Activated CD4-positive, alpha-beta T cell treated with anti-CD3 and anti-CD28 coated beads, Interleukin-2, amount 50 U/mL, for 16 hours (primary cell): ENCODE measurements around the gene DNAJB12.
"Not testable (repeated sequence)": the region's sequence is repeated elsewhere in the genome, so short reads cannot be mapped to it uniquely, and the experiment has no call there.

Source experiments
- DNase-seq: peaks from one replicate; pipeline ENCODE4 v3.0.0-alpha.2; 2020

The DNAJB12 gene

DNA sequence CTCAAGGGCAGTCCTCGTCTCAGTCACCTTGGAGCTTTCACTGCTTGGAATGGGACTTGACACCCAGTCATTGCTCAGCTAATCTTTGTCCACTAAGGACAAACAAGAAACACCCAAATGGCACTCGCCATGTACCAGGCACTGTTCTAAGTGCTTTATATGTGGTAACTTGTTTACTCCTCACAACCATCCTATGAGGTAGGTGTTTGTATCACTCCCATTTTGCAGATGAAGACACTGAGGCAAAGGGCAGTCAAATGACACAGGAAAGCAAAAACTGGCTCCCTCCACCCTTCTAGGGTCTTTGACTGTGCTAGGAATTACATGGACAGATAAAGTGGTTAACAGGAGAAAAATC, 24.7 kb downstream of the DNAJB12 start:
- no peak for DNase-seq

DNA sequence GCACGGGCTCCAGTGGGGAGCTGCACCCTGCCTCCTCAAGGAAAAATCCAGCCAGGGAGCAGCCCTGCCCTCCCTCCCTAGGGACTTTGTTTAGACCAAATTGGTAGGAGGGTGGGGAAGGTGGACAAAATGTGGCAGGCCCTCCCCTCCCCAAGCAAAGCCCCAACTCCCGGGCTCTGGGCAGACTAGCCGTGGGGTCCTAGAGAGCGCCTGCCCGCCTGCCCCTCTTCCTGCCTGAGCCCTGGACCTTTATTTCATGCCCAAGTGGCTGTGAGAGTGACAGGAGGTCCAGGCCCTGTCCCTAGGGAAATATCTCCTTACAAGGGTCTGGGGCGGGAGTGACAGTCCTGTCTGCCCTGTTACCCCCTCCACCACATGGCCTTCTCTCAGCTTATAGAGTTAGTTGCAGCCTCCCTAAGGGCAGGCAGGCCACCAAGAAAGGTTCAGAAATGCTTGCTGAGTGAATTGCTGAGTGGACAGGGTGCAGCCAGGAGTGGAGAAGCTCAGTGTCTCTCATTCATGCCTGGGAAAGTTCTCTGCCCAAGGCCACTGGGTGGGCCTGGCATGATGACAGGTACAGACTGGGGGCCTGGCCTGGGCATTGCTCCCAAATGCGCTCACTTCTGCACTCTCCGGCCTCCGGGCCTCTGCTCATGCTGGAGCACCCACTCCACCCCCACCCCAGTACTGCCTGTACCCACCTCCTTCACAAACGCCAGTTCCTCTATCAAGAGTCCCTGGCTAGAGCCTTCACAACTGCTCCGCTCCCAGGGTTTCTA, 25.2 kb downstream of the DNAJB12 start:
- no peak for DNase-seq

DNA sequence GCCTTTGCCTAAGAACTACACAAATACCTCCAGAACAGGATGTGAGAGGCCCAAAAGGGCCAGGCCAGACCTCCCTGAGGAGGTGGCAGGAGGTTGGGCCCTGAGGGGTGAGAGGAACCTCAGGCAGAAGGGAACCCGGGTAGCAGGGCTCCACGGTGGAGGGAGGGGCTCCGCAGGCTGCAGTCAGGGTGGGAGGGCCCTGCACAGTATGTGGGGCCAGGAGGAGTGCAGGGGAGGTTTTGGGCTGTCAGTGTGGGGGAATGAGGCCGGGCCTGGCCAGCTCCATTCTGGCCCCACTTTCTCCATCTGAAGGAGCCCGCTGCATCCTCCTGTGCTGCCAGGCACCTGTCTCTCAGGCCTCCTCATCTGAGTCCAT, 25.9 kb downstream of the DNAJB12 start:
- peak; percentile 46 for DNase-seq

DNA sequence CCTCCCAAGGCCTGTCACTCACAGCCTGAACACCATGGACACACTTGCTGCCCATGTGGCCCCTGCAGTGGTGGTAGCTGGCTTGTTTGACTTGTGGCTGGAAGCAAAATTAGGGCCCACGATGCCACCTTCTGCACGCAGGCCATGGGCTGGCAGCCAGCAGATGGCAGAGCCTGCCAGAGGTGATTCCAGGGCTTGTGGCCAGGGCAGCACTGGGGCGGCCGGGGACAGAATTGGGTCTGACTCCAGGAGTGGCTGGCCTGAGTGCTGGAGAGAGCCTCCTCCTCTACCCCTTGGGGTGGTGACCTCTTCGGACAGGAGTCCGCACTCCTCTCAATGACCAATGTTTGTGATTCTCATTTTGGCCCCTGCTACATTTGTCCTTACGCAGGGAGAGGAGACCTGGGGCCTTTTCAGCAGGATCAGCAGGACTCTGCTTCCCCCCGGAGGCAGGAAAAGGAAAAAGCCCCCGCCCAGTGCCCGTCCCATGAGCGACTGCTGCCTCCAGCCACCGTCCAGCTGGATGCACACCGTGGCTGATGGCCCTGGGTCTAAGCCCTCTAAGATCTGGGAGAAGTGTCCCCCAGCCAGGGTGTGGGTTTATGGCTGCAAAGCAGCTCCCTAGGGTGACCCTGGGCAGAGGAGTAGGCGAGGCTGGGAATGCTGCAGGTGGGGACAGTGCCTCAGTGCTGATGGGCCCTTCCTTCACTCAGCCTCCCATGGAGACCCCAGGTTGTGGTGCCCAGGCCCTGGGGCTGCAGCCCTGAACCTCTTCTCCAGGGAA, 26.5 kb downstream of the DNAJB12 start:
- DNase-seq, result peak; percentile 46

DNA sequence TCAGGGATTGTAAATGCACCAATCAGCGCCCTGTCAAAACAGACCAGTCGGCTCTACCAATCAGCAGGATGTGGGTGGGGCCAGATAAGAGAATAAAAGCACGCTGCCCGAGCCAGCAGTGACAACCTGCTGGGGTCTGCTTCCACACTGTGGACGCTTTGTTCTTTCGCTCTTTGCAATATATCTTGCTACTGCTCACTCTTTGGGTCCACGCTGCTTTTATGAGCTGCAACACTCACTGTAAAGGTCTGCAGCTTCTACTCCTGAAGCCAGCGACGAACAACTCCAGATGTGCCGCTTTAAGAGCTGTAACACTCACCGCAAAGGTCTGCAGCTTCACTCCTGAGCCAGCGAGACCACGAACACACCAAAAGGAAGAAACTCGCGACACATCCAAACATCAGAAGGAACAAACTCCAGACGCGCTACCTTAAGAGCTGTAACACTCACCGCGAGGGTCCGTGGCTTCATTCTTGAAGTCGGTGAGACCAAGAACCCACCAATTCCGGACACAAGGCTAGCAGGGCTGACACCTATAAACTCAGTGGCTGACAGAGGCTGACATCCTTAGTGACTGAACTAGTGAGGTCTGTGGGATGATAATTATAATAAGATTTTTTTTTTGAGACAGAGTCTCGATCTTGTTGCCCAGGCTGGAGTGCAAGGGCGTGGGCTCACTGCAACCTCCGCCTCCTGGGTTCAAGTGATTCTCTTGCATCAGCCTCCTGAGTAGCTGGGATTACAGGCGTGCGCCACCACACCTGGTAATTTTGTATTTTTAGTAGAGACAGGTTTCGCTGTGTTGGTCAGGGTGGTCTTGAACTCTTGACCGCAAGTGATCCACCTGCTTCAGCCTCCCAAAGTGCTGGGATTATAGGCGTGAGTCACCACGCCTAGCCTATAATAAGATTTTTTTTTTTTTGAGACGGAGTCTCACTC, 27.8 kb downstream of the DNAJB12 start:
- peak; percentile 86 for DNase-seq

DNA sequence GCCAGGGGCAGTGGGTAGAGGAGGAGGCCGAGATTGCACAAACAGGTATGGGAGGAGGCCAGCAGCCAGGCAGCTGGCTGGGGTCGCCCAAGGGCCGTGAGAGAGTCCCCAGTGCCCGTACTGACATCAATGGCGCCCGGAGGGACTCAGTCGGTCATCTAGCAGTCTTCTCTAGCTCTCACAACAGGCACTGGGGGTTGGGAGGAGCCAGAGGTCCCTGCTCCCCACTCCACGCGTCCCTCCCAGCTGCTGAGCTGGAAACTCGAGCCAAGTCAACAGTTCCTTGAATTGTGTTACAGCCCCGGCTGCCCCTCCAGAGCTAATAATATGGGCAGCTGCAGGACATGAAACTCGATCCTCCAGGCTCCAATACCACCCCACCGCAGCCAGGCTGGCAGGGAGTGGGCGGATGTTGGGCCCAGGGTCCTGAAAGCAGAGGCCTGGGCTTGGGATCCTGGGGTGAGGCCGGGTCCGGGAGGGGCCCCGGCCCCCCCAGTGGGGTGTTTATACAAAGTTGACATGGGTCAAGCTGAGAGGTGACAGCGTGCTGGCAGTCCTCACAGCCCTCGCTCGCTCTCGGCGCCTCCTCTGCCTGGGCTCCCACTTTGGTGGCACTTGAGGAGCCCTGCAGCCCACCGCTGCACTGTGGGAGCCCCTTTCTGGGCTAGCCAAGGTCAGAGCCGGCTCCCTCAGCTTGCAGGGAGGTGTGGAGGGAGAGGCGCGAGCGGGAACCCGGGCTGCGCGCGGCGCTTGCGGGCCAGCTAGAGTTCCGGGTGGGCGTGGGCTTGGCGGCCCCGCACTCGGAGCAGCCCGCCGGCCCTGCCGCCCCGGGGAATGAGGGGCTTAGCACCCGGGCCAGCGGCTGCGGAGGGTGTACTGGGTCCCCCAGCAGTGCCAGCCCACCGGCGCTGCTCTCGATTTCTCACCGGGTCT, 29.2 kb downstream of the DNAJB12 start:
- not testable (repeated sequence) for DNase-seq

DNA sequence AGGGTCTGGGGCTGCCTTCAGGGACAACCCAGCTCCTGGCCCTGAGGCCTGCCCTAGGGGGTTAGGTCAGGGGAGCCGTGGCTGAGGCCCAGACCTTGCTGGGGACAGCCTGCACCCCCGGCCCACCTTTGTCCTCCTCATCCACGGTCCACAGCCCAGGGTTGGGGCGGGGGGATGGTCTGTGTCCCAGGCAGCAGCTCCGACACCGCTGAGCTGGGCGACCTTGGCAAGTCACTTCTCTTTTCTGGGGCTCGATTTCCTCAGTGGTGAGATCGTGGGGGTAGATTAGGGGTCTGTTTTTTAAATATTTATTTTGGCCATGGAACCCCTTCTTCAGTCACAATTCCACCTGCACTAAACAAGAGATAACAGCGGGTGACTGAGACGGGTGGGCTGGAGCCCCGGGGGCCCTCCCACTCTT, 30.9 kb downstream of the DNAJB12 start:
- DNase-seq, result no peak

DNA sequence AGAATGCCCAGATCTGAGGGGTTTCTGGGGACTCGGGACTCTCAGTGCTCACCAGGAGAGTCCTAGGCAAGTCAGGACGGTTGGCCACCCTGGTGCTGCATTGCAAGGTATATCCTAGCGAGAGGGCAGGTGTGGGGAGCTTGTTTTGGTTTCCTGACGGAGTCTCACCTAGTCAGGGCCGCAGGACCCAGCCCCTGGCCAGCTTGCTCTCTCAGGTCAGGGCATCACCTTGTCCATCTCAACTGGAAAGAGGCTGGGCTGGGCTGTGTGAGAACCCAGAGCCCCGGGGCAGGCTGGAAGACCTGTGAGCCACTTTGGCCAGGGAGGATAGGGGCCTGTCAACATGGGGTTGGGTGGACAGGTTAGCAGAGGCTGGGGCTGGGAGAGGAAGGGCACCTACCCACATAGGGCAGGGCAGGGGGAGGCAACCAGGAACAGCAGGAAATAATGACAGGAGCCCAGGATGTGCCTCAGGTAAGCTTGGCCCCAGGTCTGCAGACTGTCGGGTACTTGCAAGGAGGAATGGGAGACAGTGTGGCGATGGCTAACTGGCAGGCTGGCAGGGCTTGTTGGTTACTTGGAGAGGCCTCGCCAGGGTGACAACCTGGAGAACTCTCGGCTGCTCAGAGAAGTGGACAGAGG, 31.5 kb downstream of the DNAJB12 start:
- DNase-seq, result no peak

DNA sequence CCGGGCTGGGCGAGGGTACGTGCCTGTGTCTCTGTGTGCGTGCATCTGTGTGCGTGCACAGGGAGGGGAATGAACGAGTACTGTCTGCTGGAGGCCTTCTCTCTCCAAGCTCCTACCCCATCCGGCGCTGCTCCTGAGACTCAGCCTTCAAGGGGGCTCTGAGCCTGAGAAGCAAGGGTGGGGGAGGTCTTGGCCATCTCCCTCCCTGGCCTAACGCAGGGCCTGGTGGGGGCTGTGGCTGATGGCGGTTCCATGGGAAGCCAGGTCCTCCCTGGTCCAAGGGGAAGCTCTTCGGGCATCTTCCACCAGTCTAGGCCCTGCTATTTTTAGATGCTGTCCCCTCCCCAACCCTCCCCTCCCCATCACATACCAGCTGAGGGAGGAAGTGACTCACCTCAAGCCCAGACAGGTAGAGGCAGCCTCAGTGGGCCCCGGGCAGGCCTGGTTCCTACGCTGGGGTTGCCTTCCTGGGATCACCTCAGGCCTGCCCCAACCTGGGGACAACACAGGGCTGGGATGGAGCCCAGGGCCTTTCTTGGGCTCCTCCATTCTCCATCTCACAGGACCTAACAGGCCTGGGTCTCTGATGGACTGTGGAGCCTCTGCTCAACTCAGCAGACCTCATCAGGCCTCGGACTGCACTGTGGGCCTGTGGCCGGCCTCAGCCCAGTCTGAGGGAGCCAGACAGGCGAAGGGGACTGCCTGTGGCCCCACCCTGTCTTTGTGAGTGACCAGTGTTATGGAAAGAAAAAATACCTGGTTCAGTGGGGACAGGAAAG, 32.2 kb downstream of the DNAJB12 start:
- peak; percentile 54 for DNase-seq

DNA sequence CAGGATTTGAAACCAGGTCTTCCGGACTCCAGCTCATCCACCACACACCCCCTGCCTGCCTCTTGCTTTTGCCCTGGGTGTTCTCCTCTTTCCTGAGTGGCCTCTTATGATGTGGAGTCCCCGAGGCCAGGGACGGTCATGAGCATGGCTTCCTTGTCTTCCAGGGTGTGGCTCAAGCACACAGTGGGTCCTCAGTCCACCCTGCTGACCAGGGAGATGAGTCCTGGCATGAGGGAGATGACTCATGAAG, 32.8 kb downstream of the DNAJB12 start:
- no peak for DNase-seq

DNA sequence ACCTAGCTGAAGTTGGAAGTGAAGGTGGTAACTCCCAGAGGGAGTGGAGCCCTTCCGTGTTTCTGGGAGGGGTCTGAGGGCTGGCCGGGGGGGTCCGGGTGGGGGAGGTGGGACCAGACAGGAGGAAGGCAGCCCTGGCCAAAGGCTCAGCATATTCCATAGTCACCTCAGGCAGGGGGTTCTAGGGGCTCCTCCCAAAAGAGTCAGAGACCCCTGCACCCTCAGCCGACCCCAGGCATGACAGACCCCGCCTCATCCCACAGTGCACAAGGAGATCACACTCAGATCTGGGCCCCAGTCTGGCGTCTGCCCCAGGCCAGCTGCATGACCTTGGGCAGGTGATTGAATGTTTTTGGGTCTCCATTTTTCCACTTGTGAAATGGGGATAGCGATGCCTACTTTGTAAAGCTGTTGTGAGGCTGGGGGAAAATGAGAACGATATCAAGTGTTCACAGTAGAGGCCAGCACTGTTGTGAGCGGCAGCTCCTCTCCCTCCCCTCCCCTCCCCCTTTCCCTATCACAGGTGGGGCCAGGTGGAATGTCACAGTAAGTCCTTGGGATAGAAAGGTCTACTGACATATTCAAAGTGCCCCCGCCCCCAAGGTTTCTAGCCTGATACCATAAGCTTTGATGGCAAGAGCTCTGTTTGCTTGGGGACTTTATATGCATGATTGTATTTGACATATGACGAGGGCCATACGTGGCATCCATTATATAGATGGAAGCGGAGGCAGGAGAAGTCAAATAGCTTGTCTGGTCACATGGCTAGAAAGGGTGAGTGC, 33.3 kb downstream of the DNAJB12 start:
- no peak for DNase-seq

DNA sequence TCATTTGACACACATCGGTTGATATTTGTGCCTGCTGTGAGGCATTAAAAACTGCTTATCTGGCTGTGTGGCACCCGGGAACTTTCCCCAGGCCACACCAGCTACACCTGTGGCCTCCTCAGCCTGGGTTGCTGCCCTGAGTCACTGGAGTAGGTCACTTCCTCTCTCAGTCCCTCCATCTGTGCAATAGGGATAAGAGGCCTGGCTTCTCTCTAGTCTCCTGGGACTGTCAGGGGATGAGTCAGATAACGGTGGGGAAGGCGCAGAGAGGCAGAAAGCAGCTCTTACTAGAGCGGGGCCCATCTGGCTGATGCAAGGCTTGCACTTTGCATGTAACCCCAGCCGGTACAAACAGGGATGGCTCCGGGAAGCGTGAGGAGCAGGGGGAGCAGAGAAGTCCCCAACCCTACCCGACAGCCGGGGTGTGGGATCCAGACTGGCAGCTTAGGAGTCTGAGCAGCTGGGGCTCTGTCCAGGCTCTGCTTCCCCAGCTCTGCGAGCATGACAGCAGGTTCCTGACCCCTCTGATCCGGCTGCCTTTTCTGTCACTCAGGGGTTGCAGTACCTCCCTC, 34.0 kb downstream of the DNAJB12 start:
- DNase-seq, result peak; percentile 92

DNA sequence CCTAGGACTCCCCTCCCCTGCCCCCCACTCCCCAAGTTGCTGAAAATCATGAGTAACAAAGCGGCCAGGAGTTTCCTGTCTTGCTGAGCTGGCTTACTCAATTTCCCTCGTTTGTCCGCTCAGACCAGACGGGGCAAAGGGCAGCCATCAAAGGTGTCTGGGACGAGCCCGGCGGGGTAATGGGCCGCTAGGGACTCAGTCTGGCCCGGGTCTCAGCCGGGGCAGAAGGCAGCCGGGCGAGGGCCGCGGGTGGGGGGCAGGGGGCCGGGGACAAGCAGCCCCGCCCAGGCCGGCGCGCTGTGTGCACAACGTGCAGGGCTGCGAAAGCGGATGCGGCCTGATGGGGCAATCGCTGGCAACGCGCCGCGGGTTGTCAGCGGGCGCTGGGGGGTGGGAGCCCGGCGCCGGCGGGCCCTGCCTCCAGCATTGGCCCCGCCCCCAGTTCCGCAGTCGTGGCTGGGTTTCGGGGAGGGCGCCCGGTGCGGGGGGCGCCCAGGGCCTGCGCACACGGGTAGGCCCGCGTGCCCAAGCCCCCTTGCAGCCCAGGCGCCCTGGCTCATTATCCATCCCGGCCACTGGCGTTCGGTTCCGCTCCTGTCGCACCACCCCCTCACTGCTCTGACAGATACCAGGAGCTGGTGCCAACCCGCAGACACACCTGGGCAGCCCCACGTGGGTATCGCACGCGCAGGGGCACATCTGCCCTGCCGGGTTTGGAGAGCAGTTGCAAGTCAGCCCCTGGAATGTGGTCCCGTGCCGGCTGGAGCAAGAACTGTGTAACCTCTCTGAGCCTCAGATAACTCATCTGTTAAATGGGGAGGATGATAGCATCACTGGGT, 35.1 kb downstream of the DNAJB12 start:
- peak; percentile 92 for DNase-seq

DNA sequence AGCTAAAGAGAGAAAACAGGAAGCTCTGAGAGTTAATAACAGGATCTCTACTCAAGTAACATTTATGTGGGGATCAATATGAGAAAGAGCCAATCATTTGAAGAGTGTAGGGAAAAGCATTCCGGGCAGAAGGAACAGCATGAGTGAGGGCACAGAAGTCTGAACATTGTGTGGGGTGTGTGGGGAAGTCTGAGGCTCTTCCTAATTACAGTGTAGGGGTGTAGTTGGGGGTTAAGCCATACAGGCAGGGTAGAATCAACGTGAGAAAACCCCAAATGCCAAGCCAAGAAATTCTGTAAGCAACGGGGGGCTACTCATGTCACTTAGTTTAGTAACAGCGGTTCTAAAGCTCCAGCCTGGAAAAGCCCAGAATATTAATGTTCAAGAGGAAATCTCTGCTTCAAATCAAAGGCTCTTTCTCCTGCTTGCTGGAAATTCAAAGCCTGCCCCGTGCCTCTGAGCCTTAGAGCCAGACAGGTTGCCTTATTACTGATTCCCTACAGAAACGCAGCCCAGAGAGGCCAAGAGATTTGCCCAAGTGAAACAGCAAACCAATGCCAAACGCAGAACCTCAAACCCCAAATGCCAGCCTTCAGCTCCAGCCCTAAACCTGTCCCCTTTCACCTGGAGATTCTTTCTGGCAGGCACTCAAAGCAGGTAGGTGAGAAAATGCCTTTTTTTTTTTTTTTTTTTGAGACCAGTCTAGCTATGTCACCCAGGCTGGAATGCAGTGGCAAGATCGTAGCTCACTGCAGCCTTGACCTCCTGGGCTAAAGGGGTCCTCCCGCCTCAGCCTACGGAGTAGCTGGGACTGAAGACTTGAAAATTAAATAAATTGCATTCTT, 36.1 kb downstream of the DNAJB12 start:
- DNase-seq, result no peak

DNA sequence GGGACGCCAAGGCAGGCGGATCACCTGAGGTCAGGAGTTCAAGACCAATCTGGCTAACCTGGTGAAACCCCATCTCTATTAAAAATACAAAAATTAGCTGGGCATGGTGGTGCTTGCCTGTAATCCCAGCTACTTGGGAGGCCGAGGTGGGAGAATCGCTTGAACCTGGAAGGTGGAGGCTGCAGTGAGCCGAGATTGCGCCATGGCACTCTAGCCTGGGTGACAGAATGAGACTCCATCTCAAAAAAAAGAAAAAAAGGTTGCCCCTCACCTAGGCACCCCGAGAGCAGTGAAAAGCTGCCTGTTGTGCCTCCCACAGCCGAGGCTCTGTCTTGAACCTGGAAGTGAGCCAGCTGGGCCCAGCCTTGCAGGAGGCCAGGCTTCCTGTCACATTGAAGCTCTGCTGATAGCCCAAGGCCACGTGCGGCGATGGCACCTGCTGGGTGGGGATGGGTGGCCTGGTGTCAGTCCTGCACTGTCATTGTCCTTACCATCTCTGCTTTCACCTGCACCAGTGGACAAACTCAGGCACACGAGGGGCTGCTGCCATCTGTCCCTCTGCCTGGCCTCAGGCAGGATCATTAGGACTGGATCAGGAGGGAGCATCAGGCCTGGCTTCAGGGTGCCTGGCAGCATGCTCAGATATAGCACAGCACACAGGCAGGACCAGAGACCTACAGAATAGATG, 37.8 kb downstream of the DNAJB12 start:
- no peak for DNase-seq

DNA sequence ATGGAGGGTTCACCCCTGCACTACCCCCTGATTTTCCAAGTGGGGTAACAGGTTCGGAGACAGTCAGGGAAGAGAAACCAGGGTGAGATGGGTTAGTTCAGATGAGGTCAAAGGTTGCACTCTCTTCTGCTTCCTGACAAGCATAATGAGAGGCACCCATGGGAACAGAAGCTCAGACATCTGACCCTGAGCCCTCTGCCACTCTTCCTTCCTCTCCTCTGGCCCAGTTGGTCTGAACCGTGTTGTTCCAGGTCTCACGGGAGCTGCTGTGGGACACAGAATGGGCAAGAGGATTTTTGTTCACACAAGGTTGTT, 38.4 kb downstream of the DNAJB12 start:
- DNase-seq, result no peak

DNA sequence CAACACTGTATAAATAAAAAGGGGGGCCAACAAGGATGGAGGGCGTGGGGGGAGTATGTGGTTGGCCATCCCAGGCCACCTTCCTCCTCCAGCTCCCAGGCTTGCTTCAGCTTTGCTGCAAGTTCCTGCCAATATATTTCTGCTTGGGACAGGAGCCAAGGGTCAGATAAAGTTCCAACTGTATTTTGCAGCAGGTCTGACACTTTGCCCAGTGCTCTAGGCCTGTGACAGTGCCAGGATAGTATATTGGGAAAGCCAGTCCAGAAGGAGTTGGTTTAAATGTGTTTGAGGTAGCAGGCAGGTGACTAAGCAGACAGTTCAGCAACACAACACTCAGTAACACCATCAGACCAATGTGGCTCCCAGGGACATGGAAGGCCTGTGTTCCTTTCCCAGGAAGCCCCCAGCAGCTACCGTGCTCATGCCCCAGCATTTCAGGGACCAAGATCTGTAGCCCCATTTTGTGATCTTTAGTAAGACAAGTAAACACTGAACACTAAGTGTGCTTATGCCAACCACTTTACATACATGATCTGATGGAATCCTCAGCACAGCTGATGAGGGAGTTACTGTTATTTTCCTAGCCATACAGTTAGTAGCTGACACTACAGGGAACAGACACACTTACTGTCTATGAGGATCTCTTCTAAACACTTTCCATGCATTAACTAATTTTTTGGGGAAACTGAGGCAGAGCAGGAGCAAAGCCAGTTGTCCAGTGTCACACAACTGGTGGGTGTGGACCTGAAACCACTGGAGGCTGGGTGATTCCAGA, 38.9 kb downstream of the DNAJB12 start:
- DNase-seq, result no peak
